HG03457 (cell line): ENCODE data around the gene BRI3.

Experiments used
- ATAC-seq: cut with Tn5 transposase; IDR thresholded peaks from one replicate; pipeline ENCODE4 v1.9.1; 2021; ENCODE audit warnings: moderate number of reproducible peaks; ENCODE audit not compliant: unreplicated experiment

BRI3 gene

DNA sequence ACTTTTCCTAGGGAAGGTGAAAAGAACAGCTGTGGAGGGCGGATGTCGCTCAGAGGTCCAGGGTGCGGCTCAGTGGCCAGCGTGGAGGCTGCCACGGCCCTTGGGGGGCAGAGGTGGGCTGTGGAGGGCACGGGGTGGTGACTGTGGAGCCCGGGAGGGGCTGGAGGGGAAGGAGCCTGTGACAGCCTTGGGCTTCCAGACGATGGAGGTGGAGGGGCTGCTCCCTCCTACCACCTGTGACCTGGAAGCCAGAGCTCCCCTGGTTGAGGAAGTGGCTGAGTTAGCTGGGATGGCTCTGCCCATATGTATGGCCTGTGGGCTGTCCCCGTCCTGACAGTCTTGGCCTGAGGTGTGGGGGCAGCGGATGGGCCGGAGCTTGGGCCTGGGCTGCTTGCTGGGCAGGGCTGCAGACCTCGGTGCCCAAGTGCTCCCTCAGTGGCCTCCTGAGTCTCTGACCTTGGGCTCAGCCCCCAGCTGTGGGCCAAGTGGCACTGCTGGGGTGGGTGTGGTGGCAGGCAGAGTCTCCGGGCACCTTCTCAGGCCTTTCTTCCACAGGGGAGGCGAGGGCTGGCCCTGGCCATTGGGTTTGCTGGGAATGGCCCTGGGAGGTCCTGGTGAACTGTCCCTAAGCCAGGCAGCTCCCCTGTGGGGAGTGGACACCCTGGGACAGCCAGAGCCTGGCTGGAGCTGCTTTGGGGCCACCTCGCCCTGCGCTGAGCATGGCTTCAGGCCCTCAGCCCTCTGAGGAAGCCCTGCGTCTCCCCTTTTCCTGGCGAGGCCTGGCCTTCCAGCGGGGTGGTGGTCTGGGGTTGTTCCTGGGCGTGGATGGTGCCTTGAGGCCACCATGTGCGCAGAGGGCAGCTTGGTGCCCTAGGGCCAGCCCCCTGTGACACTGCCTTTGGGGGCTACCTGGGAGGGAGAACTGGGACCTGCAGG lies 3.9 kb downstream of the BRI3 start:
- ATAC-seq: no peak

DNA sequence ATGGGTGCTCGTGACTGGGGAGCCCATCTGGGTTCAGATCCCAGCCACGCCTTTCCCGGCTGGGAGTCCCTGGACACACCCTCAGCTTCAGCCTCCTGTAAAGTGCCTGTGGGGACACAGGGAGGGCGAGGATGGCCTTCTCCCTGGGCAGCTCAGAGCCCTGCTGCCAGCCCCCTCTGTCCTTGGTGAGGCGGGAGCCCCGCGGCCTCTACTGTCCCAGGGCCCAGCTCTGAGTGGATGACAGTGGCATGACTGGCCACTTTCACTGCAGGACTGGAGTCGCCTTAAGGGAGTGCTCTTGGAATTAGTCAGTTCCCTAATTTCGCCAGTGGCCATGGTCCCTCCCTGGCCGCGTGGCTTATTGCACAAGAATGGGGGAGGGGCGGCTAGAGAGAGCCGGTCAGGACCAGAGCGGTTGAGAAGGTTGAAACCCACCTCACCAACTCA lies 4.6 kb downstream of the BRI3 start:
- ATAC-seq: no peak

DNA sequence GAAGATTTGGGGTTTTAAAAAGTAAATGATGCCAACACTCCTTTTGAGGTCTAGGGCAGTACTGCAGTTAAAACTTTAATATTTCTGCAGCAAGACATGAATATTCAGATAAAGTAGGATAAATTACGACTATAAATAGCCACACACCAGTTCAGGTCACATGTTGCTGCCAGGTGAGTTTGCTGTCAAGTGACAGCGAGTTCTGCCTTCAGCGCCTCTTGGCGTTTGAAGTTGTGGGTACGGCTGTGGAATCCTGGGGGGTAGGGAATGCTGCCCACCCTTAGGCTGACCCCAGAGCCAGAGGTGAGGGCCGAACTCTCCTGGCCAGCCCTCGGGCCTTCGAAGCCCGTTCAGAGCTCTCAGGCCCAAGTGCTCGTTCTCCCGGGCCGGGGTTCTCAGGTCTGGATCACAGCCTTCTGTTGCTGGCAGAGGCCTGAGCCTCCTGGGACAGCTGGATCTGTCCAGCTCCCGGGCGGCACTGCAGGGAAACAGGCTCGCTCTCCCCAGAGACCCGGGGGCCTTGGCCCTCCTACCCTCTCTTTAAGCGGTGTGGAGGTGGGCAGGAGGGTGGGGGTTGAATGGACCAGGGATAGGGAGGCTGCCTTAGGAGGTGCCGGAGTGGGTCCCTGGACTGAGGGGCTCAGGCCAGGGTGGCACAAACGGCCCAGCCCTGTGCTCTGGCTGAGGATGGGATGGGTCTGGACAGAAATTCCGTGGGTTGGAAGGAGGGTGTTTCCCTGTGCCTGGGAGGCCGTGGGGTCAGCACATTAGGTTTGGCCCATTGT lies 5.4 kb downstream of the BRI3 start:
- ATAC-seq: no peak

DNA sequence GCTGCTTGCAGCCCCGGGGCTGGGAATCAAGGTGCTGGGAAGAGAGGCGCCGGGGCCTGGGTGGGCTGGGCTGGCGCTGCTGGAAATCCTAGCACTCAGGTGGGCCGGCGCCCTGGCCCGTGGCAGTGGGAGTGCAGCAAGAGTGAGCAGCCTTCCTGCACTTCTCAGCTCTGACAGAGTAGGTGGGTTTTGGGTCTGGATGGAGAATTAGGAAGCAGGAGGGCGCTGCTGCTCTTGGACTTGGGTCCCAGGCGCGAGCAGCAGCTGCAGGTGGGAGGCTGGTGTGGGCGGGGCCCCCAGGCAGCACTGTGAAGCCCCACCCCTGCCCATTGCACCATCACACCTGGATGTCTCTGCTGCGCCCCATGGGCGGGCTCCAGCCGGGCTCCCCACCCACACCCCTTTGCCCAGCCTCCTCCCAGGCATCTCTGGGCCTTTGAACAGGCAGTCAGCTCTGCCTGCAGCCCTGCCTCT lies 6.0 kb downstream of the BRI3 start:
- ATAC-seq: no peak

DNA sequence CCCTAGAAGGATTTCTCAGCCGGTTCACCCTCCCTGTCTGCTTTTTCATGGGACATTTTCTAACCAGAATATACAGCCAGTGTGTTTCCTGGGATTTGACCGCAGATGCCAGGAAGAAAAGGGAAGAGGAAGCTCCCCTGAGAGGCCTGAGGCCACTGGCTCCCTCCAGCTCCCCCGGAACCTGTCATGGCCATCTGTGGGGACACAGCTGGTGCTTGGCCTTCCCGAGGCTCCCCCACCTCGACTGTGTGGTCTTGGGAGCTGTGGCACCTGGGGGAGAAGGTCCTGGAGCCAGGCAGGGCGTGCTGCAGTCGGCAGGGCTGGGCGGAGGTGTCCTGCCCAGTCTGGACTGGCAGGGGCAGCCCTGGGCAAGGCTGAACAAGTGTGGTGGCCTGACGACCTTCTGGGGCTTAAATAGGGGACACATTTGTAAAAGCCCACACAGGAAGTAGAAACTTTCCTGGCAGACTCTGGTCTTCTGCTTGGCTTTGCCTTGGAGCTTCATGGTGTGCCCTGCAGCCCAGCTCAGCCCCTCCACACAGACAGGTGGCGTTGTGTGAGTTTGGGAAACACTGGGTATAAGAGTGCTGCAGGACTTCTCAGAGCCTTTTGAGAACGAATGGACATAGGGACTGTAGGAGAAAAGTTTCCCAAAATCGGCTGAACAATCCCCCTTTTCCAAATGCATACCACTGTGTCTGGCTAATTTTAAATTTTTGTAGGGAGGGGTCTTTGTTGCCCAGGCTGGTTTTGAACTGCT lies 6.8 kb downstream of the BRI3 start:
- no peak for ATAC-seq

DNA sequence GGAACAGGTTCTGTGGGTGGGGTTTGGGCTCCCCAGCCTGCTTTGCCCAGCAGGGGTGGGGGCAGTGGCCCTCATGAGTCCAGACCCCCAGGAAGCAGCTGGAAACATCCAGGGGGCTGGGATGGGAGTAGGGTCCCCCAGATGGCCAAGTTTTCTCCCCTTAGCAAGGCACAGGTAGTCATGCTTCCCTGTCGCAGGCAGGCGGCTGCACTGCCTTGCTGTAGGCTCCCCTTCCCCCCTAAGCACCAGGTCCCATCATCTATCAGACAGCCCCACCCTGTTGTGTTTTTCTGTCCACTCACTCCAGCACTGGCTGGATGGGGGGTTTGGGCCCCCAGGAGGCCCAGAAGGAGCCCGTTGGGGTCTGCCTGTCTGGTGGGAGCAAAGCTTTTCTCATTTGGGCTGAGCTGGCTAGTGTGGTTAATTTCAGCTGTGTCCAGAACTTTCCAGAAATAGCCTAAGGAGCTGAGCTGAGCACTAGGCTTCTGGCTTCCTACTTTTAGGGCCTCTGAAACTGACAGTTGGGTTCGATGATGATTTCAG lies 7.9 kb downstream of the BRI3 start:
- ATAC-seq: no peak

DNA sequence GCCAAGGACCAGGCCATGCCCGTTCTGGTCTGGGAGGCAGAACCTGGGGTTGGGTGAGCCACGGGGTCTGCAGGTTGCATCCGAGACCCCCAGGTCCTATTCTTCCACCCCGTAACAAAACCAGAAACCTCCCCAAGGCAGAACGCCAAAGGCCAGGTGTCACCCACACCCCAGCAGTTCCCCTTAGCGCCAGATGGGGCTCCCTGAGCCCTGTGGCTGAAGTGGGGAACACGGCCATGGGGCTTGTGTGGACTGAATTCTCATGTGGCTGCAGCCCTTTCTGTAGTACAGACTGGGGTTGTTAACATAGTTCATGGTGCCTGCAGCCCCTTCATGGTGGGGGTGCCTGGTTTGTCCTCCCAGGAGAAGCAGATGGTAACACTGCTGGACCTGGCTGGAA lies 10.2 kb downstream of the BRI3 start:
- no peak for ATAC-seq

DNA sequence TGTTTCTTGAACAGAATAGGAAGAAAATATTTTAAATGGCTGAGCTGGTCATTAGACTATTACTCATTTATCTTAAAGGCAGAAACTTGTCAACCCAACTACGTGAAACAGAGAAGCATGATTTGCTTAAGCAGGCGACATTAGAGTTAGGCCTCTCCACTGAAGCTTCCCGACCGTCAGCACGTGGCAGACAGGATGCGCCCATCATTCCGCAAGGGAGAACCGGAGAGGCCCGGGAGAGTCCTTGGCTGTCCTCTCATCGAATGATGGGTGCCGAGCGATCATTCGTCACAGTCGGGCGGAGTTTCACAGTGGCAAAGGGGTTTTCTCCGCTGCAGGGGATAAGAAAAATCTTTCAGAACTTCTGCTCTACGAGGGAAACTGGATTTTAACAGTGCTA lies 11.8 kb downstream of the BRI3 start:
- ATAC-seq: no peak

DNA sequence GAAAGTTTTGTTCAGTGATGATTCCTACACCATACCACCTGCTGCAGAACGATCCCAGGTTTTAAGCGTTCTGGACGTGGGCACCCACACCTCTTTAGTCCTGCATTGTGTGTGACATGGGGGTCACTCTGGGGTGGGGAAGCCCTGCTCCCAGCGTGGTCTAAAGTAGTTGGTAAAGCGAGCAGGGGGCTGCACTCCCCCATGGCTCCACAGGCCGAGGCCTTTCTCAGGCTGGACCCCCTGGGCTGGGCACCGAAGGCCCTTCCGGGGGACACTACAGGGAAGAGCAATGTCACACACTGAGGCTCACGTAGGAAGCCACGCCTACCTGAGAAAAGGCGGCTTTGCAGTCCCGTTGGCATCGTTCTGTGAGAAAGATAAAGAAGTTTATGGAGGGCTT lies 12.3 kb downstream of the BRI3 start:
- ATAC-seq: no peak

DNA sequence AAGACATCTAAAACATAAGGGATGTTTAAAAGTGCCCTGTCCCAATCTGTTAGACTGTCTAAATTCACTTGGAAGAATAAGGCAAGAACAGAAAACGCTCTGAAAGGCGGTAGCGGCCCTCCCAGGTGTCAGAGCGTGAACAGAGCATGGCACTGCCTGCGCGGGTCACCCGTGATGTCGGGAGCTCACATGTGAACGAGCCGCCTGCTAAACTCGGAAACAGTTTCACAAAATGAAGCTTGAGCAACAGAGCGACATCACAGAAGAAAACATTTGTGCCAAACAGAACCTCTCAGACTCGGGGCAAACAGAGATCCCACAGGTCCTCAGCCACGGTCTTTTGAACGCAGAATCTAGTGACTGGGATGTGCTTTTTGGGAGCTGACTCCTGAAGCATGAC lies 12.8 kb downstream of the BRI3 start:
- no peak for ATAC-seq

DNA sequence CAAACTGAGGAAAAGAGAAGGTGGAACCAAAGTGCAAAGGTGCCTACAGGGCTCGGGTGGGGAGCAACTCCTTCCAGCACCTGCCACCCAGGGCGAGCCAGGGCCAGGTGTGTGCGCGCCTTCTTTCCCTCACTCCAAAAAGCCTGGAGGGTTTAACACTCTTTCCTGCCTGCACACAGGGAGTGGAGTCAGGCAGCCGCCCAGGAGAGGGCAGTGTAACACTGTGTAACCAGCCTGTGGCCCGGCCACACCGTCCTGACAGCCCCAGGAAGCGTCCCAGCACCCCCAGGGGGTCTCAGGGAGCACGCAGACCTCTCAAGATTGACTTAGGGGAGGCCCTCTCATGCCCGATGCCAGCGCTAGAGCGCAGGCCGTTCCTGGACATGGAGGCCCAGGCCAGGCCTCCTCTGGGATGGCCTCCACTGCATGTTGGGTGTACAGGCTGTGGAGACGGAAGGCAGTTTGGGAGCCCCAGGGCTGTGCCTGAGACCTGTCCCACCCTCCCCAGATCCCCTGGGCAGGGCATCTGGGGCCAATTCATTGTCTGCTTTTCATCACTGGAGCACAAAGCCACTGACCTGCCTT lies 13.4 kb downstream of the BRI3 start:
- ATAC-seq: no peak

DNA sequence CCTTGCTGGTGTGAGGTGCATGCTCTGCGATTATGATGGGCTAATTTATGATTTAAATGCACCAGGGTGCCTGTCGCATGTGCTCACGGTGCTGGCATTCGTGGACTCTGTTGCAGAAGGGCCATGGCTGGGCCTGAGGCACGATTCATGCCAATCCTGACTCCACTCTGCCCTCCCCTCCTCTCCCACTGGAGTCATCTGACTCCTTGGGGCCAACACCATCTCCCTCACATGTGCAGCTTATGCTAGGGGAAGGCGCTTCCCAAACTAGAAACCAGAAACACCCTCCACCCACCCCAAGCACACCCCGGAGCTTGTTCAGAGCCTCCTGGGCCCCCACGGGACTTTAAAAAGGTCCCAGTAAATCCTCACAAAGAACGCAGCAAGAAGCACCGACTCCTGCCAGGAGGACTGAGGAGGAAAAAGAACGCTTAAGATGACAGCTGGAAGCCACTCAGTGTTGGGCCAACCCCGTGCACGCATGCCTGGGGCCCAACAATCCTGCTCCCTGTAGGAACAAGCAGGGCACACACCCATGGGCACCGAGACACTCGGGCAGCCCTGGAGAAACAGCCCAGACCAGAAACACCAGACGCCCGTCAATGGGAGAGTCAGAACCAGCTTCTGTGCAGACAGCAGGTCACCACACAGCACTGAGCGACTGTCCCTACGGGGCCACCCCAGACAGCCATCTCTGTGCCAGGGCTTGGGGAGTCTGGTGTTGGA lies 14.1 kb downstream of the BRI3 start:
- no peak for ATAC-seq

DNA sequence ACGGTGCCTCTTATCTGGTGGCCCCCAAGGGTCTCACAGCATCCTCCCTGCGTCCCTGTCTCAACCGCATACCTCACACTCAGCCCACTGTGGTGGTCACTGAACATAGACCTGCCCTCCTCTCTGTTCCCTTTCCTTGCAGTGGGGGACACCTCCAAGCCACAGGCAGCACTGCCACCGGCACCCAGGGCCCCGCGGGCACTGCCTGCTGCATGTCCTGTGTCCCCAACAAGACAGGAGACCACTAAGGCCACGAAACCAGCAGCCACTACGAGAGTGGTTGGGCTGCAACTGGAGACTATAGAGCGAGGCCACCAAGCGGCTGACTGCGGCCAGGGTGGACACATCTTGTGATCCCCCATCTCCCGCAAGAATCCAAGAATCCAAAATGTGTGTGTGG lies 15.3 kb downstream of the BRI3 start:
- no peak for ATAC-seq

DNA sequence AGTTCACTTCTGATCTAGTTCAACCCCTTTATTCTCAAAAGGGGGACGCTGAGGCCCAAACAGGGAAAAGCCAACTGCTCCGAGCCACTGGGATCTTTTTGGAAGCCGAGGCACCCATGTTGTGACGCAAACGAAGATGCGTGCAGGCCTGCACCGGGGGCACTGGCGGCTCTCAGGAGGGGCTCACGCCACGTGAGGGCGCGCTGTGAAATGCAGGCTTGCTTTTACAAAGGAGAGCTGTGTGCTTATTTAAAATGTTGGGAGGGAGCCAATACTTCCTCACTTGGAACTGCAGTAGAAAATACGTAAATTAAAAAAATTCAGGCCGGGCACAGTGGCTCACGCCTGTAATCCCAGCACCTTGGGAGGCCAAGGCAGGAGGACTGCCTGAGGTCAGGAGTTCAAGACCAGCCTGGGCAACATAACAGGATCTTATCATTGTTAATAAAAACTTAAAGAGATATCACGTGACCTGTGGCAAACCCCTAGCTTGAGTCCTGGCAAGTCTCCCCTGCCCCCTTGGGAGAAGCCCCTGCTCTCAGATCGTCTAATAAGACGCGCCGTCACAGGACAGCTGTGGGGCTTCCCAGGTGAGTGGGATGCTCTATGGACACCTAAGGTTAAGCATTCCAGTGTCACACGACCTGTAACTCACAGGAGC lies 16.3 kb downstream of the BRI3 start:
- no peak for ATAC-seq

DNA sequence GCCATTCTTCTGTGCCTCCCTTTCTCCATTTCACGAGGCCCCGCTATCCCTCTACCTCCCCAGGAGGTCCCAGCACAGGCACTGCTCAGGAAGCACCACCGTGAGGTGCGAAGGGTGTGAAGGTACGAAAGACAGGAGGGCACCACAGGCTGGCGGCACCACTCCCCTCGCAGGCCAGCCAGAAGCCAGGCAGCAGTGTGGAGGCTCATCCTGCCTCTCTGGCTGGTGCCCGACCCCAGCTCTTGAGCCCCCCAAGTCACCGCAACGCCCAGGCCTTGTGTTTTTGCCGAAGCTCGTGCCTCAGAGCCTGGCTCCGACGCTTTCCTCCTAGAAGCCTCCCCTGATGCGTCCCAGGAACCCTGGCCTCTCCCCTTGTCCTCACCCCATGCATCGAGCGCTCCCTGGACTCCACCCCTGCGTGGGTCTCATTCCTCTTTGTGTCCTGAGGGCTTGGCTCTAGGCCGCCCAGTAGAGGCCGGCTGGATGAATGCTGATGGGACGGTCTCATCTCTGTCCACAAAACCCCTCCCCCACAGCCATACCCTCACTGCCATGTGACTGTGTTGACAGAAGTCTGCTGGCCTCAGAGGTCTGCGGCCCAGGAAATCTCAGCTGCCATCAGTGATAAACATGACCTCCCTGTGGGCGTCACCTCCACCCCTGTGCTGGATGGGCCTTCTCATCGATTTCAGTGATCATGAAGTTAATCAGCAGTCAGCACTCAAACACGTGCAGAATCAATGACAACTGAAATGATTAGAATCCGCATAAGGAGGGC lies 19.3 kb downstream of the BRI3 start:
- no peak for ATAC-seq

DNA sequence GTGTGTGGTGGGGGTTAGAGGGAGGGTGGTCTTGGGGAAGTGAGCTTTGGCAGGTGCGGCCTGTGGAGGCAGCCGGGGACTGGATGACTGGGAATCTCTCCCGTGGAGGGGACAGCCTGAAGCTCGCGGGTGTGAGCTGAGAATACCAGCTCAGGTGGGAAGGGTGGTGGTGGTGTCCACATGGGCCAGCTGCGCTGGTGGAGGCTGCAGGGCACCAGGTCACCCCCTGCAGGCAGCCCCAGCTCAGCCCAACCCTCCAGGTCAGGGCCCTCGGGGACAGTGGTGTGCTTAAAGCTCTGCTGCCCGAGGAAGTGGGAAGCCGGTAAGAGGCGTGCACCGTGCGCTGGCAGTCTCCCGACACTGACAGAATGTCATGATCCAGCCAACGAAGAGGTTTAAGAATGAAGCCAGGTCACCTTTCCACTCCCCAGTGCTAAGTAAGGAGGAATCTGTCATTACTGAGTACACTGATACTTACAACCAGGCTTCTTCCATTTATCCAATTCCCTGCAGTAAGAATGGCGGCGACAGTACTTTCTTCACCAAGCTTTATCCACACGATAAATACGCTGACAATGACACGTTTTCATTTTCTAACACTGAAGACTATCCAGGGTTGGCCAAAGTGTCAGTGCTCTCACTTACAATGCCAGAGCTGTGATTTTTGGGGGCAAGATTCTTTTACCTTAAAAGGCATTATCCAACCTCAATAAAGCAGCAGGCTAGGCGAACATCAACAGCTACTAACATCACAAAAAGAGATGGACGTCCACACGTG lies 20.4 kb downstream of the BRI3 start:
- no peak for ATAC-seq

DNA sequence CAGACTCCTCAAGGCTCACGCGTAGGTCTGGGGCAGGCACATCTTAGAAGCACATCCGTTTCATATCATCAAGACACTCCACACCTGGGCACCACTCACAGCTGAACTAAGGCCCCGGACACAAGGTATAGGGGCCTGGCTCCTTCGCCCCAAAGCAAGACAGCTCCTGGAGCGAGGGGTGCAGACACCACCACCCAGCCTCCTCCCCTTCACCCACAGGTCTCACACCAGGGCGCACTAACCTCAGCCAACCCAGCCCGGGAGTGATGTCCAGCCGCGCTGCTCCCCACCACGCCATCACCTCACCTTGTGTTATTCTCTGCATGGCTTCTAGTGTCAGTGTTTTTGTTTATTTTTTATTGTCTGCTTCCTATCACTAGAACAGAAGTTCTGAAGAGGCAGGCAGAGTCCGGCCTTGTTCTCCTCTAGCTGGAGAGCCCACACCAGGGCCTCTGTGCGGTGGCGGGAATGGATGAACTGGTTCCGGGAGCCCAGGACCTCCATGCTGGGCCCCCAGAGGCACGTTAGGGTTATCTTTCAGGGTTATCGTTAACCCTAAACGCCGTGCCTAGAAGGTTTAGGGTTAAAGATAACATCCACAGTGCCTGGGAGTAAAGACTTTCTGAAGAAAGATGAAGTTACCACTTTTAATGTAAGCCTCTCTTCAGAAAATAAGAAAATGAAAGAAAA lies 21.8 kb downstream of the BRI3 start:
- no peak for ATAC-seq
